ENCODE data around the gene SMC6. TPM values are rescaled to one million over a fixed set of nuclear protein-coding genes. Genes with fewer than 3 reads are reported as not detected.

Gene SMC6
- total RNA-seq, 1 donor from 2014 or later, result 127 TPM

- H3K4me3 Mint-ChIP-seq, result no peak overlapping the region
- no peak overlapping the region for H3K27ac Mint-ChIP-seq
- no peaks in the 10 kb centered on the region for H3K4me1 Mint-ChIP-seq
- POLR2A ChIA-PET, result interaction anchor here (1.7 kb wide), 1 partner anchor 15 kb away, joined by 4 read pairs; the partner anchor contains the start of genes GEN1 and SMC6
- H3K9me3 Mint-ChIP-seq, result no peaks in the 10 kb centered on the region
- intact Hi-C loops (cut with micrococcal nuclease), result no loop called here
- ATAC-seq (ENCODE audit: low read depth) (no peak), DNase-seq (no peak)
- no peak for TF ChIP-seq CTCF (IDR thresholded peaks at IDR 0.05)
- H3K27me3 Mint-ChIP-seq, result no peaks in the 10 kb centered on the region
- H3K36me3 Mint-ChIP-seq (ENCODE audit: low read depth), result peaks cover 56% of the 10 kb centered on the region
- CTCF ChIA-PET, result no interaction called here
Measured at GRCh38 chr2:17768894-17769293, 15.3 kb upstream of the SMC6 start.

GRCh38 chr2:17765398-17765797 is 11.8 kb upstream of the SMC6 start:
- POLR2A ChIA-PET, result no interaction called here
- Mint-ChIP-seq H3K4me3 (no peak overlapping the region), H3K9me3 (no peaks in the 10 kb centered on the region), H3K27ac (no peak overlapping the region), H3K4me1 (no peaks in the 10 kb centered on the region), H3K27me3 (no peaks in the 10 kb centered on the region), H3K36me3 (ENCODE audit: low read depth) (peaks cover 60% of the 10 kb centered on the region)
- CTCF ChIA-PET, result no interaction called here
- TF ChIP-seq CTCF (IDR thresholded peaks at IDR 0.05), result no peak
- DNase-seq (no peak), ATAC-seq (ENCODE audit: low read depth) (no peak)
- intact Hi-C loops (cut with micrococcal nuclease), result loop anchor here (1.0 kb wide), 1 partner anchor 8 kb away; no protein-coding TSS in a partner anchor

GRCh38 chr2:17763641-17764333 is 10.2 kb upstream of the SMC6 start:
- H3K4me1 Mint-ChIP-seq, result peaks cover 6% of the 10 kb centered on the region
- H3K27me3 Mint-ChIP-seq, result no peaks in the 10 kb centered on the region
- DNase-seq (no peak), ATAC-seq (ENCODE audit: low read depth) (no peak)
- intact Hi-C loops (cut with micrococcal nuclease), result no loop called here
- H3K9me3 Mint-ChIP-seq, result no peaks in the 10 kb centered on the region
- CTCF ChIA-PET, result no interaction called here
- H3K27ac Mint-ChIP-seq, result no peak overlapping the region
- peaks cover 65% of the 10 kb centered on the region for H3K36me3 Mint-ChIP-seq (ENCODE audit: low read depth)
- TF ChIP-seq CTCF (IDR thresholded peaks at IDR 0.05), result no peak
- POLR2A ChIA-PET, result no interaction called here
- H3K4me3 Mint-ChIP-seq, result no peak overlapping the region

- intact Hi-C loops (cut with micrococcal nuclease), result no loop called here
- H3K36me3 Mint-ChIP-seq (ENCODE audit: low read depth), result peaks cover 56% of the 10 kb centered on the region
- ATAC-seq (ENCODE audit: low read depth), result no peak
- no peaks in the 10 kb centered on the region for H3K27me3 Mint-ChIP-seq
- ChIA-PET POLR2A (interaction anchor here (1.2 kb wide), 1 partner anchor 9 kb away, joined by 6 read pairs; the partner anchor contains the start of genes GEN1 and SMC6), CTCF (no interaction called here)
- peaks cover 16% of the 10 kb centered on the region for H3K4me1 Mint-ChIP-seq
- no peak for TF ChIP-seq CTCF (IDR thresholded peaks at IDR 0.05)
- H3K27ac Mint-ChIP-seq, result no peak overlapping the region
- no peak for DNase-seq
- no peaks in the 10 kb centered on the region for H3K9me3 Mint-ChIP-seq
- H3K4me3 Mint-ChIP-seq, result no peak overlapping the region
Measured at GRCh38 chr2:17762451-17762850, 8.8 kb upstream of the SMC6 start.

GRCh38 chr2:17759805-17760204 is 6.2 kb upstream of the SMC6 start:
- Mint-ChIP-seq H3K36me3 (ENCODE audit: low read depth) (peaks cover 51% of the 10 kb centered on the region), H3K27ac (no peak overlapping the region), H3K27me3 (no peaks in the 10 kb centered on the region), H3K4me1 (peaks cover 32% of the 10 kb centered on the region), H3K9me3 (no peaks in the 10 kb centered on the region), H3K4me3 (no peak overlapping the region)
- no peak for ATAC-seq (ENCODE audit: low read depth)
- ChIA-PET POLR2A (no interaction called here), CTCF (no interaction called here)
- TF ChIP-seq CTCF (IDR thresholded peaks at IDR 0.05), result no peak
- intact Hi-C loops (cut with micrococcal nuclease), result no loop called here
- no peak for DNase-seq

All from activated B cell treated with CpG ODN at 0.5 μM for 24 hours (primary cell).